ENCODE measurements around the gene EXOC1L. TPM values are rescaled to one million over a fixed set of nuclear protein-coding genes. Genes with fewer than 3 reads are reported as not detected.

Gene EXOC1L
- total and polyA plus RNA-seq, 2 of the 13 experiments (the other 11 are each of a cell fraction or from before 2014, with no cell fraction given): not detected

DNA sequence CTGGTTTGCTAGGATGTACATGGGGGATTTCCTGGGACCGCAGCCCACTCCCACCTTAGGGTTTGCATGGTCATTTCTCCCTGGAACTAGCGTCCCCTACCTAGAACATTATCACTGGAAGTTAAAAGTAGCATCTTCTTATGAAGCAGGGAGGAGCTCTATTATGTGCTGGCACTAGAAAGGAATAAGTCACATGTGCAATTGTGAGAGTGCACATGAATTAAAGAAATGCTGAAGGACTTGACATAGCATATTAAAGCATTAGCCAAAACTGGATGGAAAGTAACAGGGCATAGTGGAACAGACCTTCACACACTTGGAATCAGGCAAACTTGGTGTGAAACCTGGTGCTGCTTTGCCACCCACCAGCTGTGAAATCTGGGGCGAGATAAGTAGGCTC, 2.7 kb downstream of the EXOC1L start:
- no peaks in the 10 kb centered on the region for H4K20me1 ChIP-seq (ENCODE audit: insufficient read depth, low read length)
- 5% methylated on average over 3 of the region's 3 CpGs for WGBS (ENCODE audit: low lambda C conversion rate)
- no peak overlapping the region for H3K9ac ChIP-seq (ENCODE audit: insufficient read depth, low read depth, low read length)
- no peak for DNase-seq (ENCODE audit: low spot score)
- peaks cover 2 to 14% of the 10 kb centered on the region in 2 experiments; a peak in 3 of 5 replicates for H3K27me3 ChIP-seq (ENCODE audit: control insufficient read depth in 1 of 2, insufficient read depth in 2 of 2, low read length in 2 of 2)
- H3K9me3 ChIP-seq (ENCODE audit: low read length): no peaks in the 10 kb centered on the region
- TF ChIP-seq ZNF747 (CRISPR knock-in tag; IDR thresholded peaks at IDR 0.05; ENCODE audit: borderline replicate concordance): no peak
- no peak for TF ChIP-seq FIP1L1 (IDR thresholded peaks at IDR 0.05; ENCODE audit: borderline replicate concordance, insufficient read depth, low read depth, low read length)
- TF ChIP-seq FOXC1 (CRISPR knock-in tag; IDR thresholded peaks at IDR 0.05; ENCODE audit: borderline replicate concordance): no peak
- no peak for TF ChIP-seq NRL (CRISPR knock-in tag; IDR thresholded peaks at IDR 0.05; ENCODE audit: borderline replicate concordance)
- TF ChIP-seq SYNCRIP (IDR thresholded peaks at IDR 0.05; ENCODE audit: insufficient read depth, low read depth, low read length): no peak
- TF ChIP-seq TBX2 (CRISPR knock-in tag; IDR thresholded peaks at IDR 0.05; ENCODE audit: borderline replicate concordance): no peak
- no peak for TF ChIP-seq FLYWCH1 (CRISPR knock-in tag; IDR thresholded peaks at IDR 0.05)
- TF ChIP-seq ZNF616 (CRISPR knock-in tag; IDR thresholded peaks at IDR 0.05; ENCODE audit: low read depth): no peak
- no peak for TF ChIP-seq SALL1 (CRISPR knock-in tag; IDR thresholded peaks at IDR 0.05)
- TF ChIP-seq, protein P1, sequence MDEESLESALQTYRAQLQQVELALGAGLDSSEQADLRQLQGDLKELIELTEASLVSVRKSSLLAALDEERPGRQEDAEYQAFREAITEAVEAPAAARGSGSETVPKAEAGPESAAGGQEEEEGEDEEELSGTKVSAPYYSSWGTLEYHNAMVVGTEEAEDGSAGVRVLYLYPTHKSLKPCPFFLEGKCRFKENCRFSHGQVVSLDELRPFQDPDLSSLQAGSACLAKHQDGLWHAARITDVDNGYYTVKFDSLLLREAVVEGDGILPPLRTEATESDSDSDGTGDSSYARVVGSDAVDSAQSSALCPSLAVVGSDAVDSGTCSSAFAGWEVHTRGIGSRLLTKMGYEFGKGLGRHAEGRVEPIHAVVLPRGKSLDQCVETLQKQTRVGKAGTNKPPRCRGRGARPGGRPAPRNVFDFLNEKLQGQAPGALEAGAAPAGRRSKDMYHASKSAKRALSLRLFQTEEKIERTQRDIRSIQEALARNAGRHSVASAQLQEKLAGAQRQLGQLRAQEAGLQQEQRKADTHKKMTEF (CRISPR knock-in tag; IDR thresholded peaks at IDR 0.05): no peak
- no peak for TF ChIP-seq MEF2D (CRISPR knock-in tag; IDR thresholded peaks at IDR 0.05)
- no peak for TF ChIP-seq ZNF552 (CRISPR knock-in tag; IDR thresholded peaks at IDR 0.05; ENCODE audit: borderline replicate concordance)
- TF ChIP-seq, protein P2, sequence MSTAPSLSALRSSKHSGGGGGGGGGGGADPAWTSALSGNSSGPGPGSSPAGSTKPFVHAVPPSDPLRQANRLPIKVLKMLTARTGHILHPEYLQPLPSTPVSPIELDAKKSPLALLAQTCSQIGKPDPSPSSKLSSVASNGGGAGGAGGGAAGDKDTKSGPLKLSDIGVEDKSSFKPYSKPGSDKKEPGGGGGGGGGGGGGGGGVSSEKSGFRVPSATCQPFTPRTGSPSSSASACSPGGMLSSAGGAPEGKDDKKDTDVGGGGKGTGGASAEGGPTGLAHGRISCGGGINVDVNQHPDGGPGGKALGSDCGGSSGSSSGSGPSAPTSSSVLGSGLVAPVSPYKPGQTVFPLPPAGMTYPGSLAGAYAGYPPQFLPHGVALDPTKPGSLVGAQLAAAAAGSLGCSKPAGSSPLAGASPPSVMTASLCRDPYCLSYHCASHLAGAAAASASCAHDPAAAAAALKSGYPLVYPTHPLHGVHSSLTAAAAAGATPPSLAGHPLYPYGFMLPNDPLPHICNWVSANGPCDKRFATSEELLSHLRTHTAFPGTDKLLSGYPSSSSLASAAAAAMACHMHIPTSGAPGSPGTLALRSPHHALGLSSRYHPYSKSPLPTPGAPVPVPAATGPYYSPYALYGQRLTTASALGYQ (CRISPR knock-in tag; IDR thresholded peaks at IDR 0.05): no peak
- TF ChIP-seq RFXANK (CRISPR knock-in tag; IDR thresholded peaks at IDR 0.05): no peak
- TF ChIP-seq, protein P3, sequence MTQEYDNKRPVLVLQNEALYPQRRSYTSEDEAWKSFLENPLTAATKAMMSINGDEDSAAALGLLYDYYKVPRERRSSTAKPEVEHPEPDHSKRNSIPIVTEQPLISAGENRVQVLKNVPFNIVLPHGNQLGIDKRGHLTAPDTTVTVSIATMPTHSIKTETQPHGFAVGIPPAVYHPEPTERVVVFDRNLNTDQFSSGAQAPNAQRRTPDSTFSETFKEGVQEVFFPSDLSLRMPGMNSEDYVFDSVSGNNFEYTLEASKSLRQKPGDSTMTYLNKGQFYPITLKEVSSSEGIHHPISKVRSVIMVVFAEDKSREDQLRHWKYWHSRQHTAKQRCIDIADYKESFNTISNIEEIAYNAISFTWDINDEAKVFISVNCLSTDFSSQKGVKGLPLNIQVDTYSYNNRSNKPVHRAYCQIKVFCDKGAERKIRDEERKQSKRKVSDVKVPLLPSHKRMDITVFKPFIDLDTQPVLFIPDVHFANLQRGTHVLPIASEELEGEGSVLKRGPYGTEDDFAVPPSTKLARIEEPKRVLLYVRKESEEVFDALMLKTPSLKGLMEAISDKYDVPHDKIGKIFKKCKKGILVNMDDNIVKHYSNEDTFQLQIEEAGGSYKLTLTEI (CRISPR knock-in tag; conservative IDR thresholded peaks at IDR 0.05): no peak
- TF ChIP-seq SIX1 (CRISPR knock-in tag; IDR thresholded peaks at IDR 0.05; ENCODE audit: borderline replicate concordance): no peak
- in situ Hi-C loops (cut with HindIII; ENCODE audit: extremely low pct_ligation_motif_present, low pct_unique_long_range_greater_than_20kb) (no loop called here), intact Hi-C loops (cut with micrococcal nuclease; ENCODE audit: unreplicated experiment) (no loop called here)
- H3K36me3 ChIP-seq (replicated peaks in 1 of 2; ENCODE audit: control insufficient read depth in 1 of 2, insufficient read depth in 2 of 2, low read length in 2 of 2): no peaks in the 10 kb centered on the region
- ATAC-seq: no peak
- no peak overlapping the region for H3K27ac ChIP-seq (ENCODE audit: extremely low read length, insufficient read depth, low read length)
- H3K4me1 ChIP-seq (ENCODE audit: insufficient read depth, low read length): no peaks in the 10 kb centered on the region
- FAIRE-seq: no peak
- no peak overlapping the region for H2AFZ ChIP-seq (ENCODE audit: low read length)
- H3K4me3 ChIP-seq (replicated peaks in 1 of 3; ENCODE audit: insufficient read depth in 1 of 3, low read depth in 2 of 3, low read length in 3 of 3): no peak overlapping the region
- POLR2A ChIA-PET: no interaction called here
- no TSS peak for BruUV-seq (replicated peaks)
- no peaks in the 10 kb centered on the region for H3K79me2 ChIP-seq (ENCODE audit: insufficient read depth, low read length)
- CTCF ChIA-PET (ENCODE audit: low intra/inter-chr PET ratio, low total read pairs): no interaction called here
- H3K4me2 ChIP-seq (ENCODE audit: low read depth, low read length): no peak overlapping the region

All from HepG2 (cell line).